Keratinocyte (primary cell): ENCODE results near the gene PPP3CB.

Experiments used
- EZH2 ChIP-seq: IDR thresholded peaks from one replicate; pipeline ENCODE4 v1.6.1; 2012; ENCODE audit warnings: inconsistent platforms, mild to moderate bottlenecking, low read length, moderate library complexity
- TF ChIP-seq, protein P1 (sequence below), 3 experiments: IDR thresholded peaks in 1 of 3; conservative IDR thresholded peaks in 1 of 3; optimal IDR thresholded peaks in 1 of 3; 2 replicates in 2 of 3; 3 replicates in 1 of 3; pipeline versions ENCODE3 to v1.5.1; 2011; ENCODE audit warnings: low read length in 3 of 3, mild to moderate bottlenecking in 3 of 3, moderate library complexity in 2 of 3, control low read depth in 1 of 3, inconsistent platforms in 1 of 3; ENCODE audit not compliant: insufficient read depth in 2 of 3; ENCODE audit errors: extremely low read depth in 1 of 3

DNA sequence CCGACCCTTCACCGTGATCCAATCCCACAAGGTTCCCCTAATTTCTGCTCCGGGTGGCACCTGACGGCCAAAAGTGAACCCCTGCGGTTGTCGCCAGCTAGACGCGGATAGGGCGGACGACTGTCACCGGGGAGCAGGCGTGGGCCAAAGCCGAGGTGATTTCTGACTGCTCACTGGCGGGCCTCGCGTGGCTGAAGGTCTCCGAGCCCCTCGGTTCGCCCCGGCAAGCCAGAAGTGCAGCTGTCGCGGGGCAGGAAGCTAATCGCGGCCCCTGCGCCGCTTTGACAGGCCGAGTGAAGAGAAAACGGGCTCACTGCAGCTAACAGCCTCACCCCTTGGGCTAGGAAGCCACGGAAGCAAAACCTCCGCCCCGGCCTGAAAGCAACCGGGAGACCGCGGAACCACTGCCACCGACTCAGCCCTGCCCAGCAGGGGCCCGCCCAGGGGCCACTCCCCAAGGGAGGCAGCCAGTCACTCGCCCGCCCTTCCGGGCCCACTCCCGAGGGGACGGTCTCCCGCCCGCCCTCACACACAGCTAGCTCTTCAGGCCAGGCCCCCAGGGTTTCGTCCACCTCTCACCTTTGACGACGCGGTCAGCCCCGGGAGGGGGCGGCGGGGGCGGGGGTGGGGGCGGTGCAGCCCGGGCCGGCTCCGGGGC is 469 bp downstream of the PPP3CB start:
- TF ChIP-seq EZH2, result no peak
- TF ChIP-seq, protein P1, sequence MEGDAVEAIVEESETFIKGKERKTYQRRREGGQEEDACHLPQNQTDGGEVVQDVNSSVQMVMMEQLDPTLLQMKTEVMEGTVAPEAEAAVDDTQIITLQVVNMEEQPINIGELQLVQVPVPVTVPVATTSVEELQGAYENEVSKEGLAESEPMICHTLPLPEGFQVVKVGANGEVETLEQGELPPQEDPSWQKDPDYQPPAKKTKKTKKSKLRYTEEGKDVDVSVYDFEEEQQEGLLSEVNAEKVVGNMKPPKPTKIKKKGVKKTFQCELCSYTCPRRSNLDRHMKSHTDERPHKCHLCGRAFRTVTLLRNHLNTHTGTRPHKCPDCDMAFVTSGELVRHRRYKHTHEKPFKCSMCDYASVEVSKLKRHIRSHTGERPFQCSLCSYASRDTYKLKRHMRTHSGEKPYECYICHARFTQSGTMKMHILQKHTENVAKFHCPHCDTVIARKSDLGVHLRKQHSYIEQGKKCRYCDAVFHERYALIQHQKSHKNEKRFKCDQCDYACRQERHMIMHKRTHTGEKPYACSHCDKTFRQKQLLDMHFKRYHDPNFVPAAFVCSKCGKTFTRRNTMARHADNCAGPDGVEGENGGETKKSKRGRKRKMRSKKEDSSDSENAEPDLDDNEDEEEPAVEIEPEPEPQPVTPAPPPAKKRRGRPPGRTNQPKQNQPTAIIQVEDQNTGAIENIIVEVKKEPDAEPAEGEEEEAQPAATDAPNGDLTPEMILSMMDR (optimal IDR thresholded peaks at IDR 0.05 in 1 of 3, IDR thresholded peaks at IDR 0.05 in 1 of 3, conservative IDR thresholded peaks at IDR 0.05 in 1 of 3; ENCODE audit: extremely low read depth in 1 of 3, insufficient read depth in 2 of 3, low read length in 3 of 3), result no peak
